HepG2 (cell line): Measurements from ENCODE around the gene MIER1. TPM values are rescaled to one million over a fixed set of nuclear protein-coding genes. Genes with fewer than 3 reads are reported as not detected.

ENCODE experiments used
- ATAC-seq: fragments of 200-7000 bp; cut with Tn5 transposase; 3 replicates; pipeline ENCODE4 v1.9.1; 2020; ENCODE audit warnings: mild to moderate bottlenecking, moderate library complexity
- BruUV-seq: library from RNA; stranded (reverse); fragments of 400-500 nt; replicated peaks from 2 replicates; lab custom pipeline; 2021; lab: Mats Ljungman, UMichigan
- CTCF ChIA-PET: fragments of 300-600 bp; formaldehyde crosslinking; extraction: SDS; loops from one replicate; lab custom pipeline; 2021; ENCODE audit warnings: low total read pairs, inconsistent platforms, low intra/inter-chr PET ratio; lab: Yijun Ruan, JAX
- POLR2A ChIA-PET: fragments of 350-600 bp; sonication (Branson Sonifier 250); formaldehyde crosslinking; loops from one replicate; lab custom pipeline; 2020; ENCODE audit warnings: antibody characterized with exemption, inconsistent platforms; lab: Yijun Ruan, JAX
- DNase-seq: peaks from one replicate; pipeline ENCODE4 v3.0.0-alpha.2; 2015; ENCODE audit warnings: low spot score
- FAIRE-seq: peaks from 3 replicates; lab custom pipeline; 2011; peaks lifted over from hg19 to GRCh38; lab: Jason Lieb, UNC
- H2AFZ ChIP-seq: one replicate; pipeline ENCODE4 v1.6.1; 2011; ENCODE audit warnings: low read length, inconsistent platforms
- H3K27ac ChIP-seq: fragments of 300-600 bp; 3 replicates; pipeline ENCODE4 v1.8.0; 2011; ENCODE audit warnings: mixed run types, mild to moderate bottlenecking, mixed read lengths, low read length, inconsistent platforms; ENCODE audit not compliant: insufficient read depth; ENCODE audit errors: extremely low read length
- H3K27me3 ChIP-seq, 2 experiments: fragments of 200-600 bp in 1 of 2; 2 replicates in 1 of 2; 3 replicates in 1 of 2; pipeline versions ENCODE4 v1.6.0 to v1.8.0; 2011; ENCODE audit warnings: low read length in 2 of 2, mild to moderate bottlenecking in 2 of 2, moderate library complexity in 2 of 2, inconsistent platforms in 1 of 2; ENCODE audit not compliant: insufficient read depth in 2 of 2, control insufficient read depth in 1 of 2
- H3K36me3 ChIP-seq, 2 experiments: fragments of 200-600 bp in 1 of 2; replicated peaks in 1 of 2; 2 replicates in 1 of 2; 3 replicates in 1 of 2; pipeline versions ENCODE4 v1.5.1 to v1.8.0; 2011; ENCODE audit warnings: low read length in 2 of 2, inconsistent platforms in 1 of 2; ENCODE audit not compliant: insufficient read depth in 2 of 2, control insufficient read depth in 1 of 2
- H3K4me1 ChIP-seq: 2 replicates; pipeline ENCODE4 v1.5.1; 2012; ENCODE audit warnings: low read length, inconsistent platforms; ENCODE audit not compliant: insufficient read depth
- H3K4me2 ChIP-seq: 2 replicates; pipeline ENCODE4 v1.6.0; 2011; ENCODE audit warnings: low read depth, low read length, inconsistent platforms
- H3K4me3 ChIP-seq, 3 experiments: fragments of 200-600 bp in 1 of 3; sonication (generic), shearing (Covaris generic) in 1 of 3; replicated peaks in 1 of 3; 2 replicates each; pipeline ENCODE4 v1.5.1; 2011 to 2016; ENCODE audit warnings: low read length in 3 of 3, inconsistent platforms in 2 of 3, low read depth in 2 of 3, mild to moderate bottlenecking in 2 of 3, control low read depth in 1 of 3, mixed read lengths in 1 of 3; ENCODE audit not compliant: insufficient read depth in 1 of 3
- H3K79me2 ChIP-seq: one replicate; pipeline ENCODE4 v1.6.1; 2011; ENCODE audit warnings: low read length, inconsistent platforms; ENCODE audit not compliant: insufficient read depth
- H3K9ac ChIP-seq: 2 replicates; pipeline ENCODE4 v1.6.0; 2011; ENCODE audit warnings: mild to moderate bottlenecking, low read depth, low read length, inconsistent platforms; ENCODE audit not compliant: insufficient read depth
- H3K9me3 ChIP-seq: 2 replicates; pipeline ENCODE4 v1.5.1; 2012; ENCODE audit warnings: mild to moderate bottlenecking, low read length
- H4K20me1 ChIP-seq: 2 replicates; pipeline ENCODE4 v1.6.0; 2011; ENCODE audit warnings: inconsistent platforms, mild to moderate bottlenecking, low read length, moderate library complexity; ENCODE audit not compliant: insufficient read depth
- CEBPB ChIP-seq: IDR thresholded peaks from 2 replicates; pipeline ENCODE4 v1.6.1; 2011; ENCODE audit warnings: low read depth, low read length, improper control_type of control experiment, borderline replicate concordance
- DR1 ChIP-seq: sonication (generic); formaldehyde crosslinking; IDR thresholded peaks from 2 replicates; pipeline ENCODE4 v1.8.0; 2021; ENCODE audit warnings: mild to moderate bottlenecking, missing genetic modification reagents, inconsistent platforms
- DZIP1 ChIP-seq: sonication (generic); formaldehyde crosslinking; IDR thresholded peaks from 2 replicates; pipeline ENCODE4 v1.5.0; 2020; ENCODE audit warnings: mild to moderate bottlenecking, missing genetic modification reagents
- ETS1 ChIP-seq: sonication (generic); formaldehyde crosslinking; IDR thresholded peaks from 2 replicates; pipeline ENCODE4 v1.4.0; 2020; ENCODE audit warnings: missing genetic modification reagents
- HIC2 ChIP-seq: sonication (generic); formaldehyde crosslinking; IDR thresholded peaks from 2 replicates; pipeline ENCODE4 v1.9.0; 2022; ENCODE audit warnings: low read depth, missing genetic modification reagents
- IRF9 ChIP-seq: sonication (generic); formaldehyde crosslinking; IDR thresholded peaks from 2 replicates; pipeline ENCODE4 v1.8.0; 2022; ENCODE audit warnings: missing genetic modification reagents, mild to moderate bottlenecking, borderline replicate concordance
- MED1 ChIP-seq: sonication (generic); formaldehyde crosslinking; IDR thresholded peaks from 2 replicates; pipeline ENCODE4 v1.4.0; 2020; ENCODE audit warnings: missing genetic modification reagents
- PRDM15 ChIP-seq: sonication (generic); formaldehyde crosslinking; IDR thresholded peaks from 2 replicates; pipeline ENCODE4 v1.4.0; 2020; ENCODE audit warnings: missing genetic modification reagents
- TBP ChIP-seq: sonication (generic); formaldehyde crosslinking; IDR thresholded peaks from 2 replicates; pipeline ENCODE4 v1.5.0; 2020; ENCODE audit warnings: missing genetic modification reagents
- TEAD2 ChIP-seq: sonication (generic); formaldehyde crosslinking; IDR thresholded peaks from 2 replicates; pipeline ENCODE4 v1.9.0; 2021; ENCODE audit warnings: missing genetic modification reagents
- TP53 ChIP-seq: sonication (generic); formaldehyde crosslinking; conservative IDR thresholded peaks from 2 replicates; pipeline ENCODE4 v1.4.0; 2020; ENCODE audit warnings: missing genetic modification reagents
- ZNF383 ChIP-seq: sonication (generic); formaldehyde crosslinking; IDR thresholded peaks from 2 replicates; pipeline ENCODE4 v1.4.0; 2020; ENCODE audit warnings: missing genetic modification reagents, mild to moderate bottlenecking, borderline replicate concordance
- ZNF558 ChIP-seq: sonication (generic); formaldehyde crosslinking; IDR thresholded peaks from 2 replicates; pipeline ENCODE4 v1.9.0; 2022; ENCODE audit warnings: mild to moderate bottlenecking, missing genetic modification reagents, borderline replicate concordance
- ZNF792 ChIP-seq: IDR thresholded peaks from 2 replicates; pipeline ENCODE4 v1.6.1; 2016
- ZSCAN31 ChIP-seq: sonication (generic); formaldehyde crosslinking; IDR thresholded peaks from 2 replicates; pipeline ENCODE4 v1.5.0; 2020; ENCODE audit warnings: low read depth, mild to moderate bottlenecking, missing genetic modification reagents
- in situ Hi-C: cut with HindIII; loops from 2 replicates; pipeline ENCODE4 v1.10.0; 2017; ENCODE audit warnings: low pct_unique_long_range_greater_than_20kb; ENCODE audit not compliant: extremely low pct_ligation_motif_present
- intact Hi-C: fragments of 100-400 bp; cut with micrococcal nuclease; formaldehyde crosslinking; loops from one replicate; pipeline ENCODE4 v1.10.0; 2022; ENCODE audit not compliant: unreplicated experiment
- polyA plus RNA-seq, 8 experiments: library from polyadenylated mRNA; depleted of rRNA in 3 of 8; stranded (reverse) in 7 of 8; unstranded in 1 of 8; fragments of >200 nt; fragmentation: Illumina TruSeq in 4 of 8; extraction: Trizol in 4 of 8; gene quantifications; 2 replicates each; pipeline versions ENCODE4 v1.2.1 to v1.2.3, GENCODE V29; 2011 to 2016; ENCODE audit warnings: low read depth in 4 of 8, missing spikeins in 1 of 8, mixed read lengths in 1 of 8; ENCODE audit not compliant: insufficient read depth in 1 of 8
- total RNA-seq, 5 experiments: library from RNA; depleted of rRNA; stranded (reverse); fragments of >200 nt; fragmentation: Illumina TruSeq; extraction: Trizol; gene quantifications; 2 replicates each; pipeline ENCODE4 v1.2.3, GENCODE V29; 2016; ENCODE audit warnings: low read depth in 1 of 5

MIER1 gene
- total and polyA plus RNA-seq, 2 of the 13 experiments (the other 11 are each of a cell fraction or from before 2014, with no cell fraction given), result 7.0 to 30.4 TPM

- FAIRE-seq, result no peak
- ATAC-seq, result no peak
- Histone ChIP-seq H3K36me3 (peaks cover 7 to 47% of the 10 kb centered on the region in 2 experiments), H4K20me1 (no peaks in the 10 kb centered on the region), H2AFZ (no peak overlapping the region), H3K27ac (no peak overlapping the region), H3K9ac (no peak overlapping the region), H3K4me3 (no peak overlapping the region), H3K27me3 (no peaks in the 10 kb centered on the region), H3K79me2 (no peaks in the 10 kb centered on the region), H3K4me2 (no peak overlapping the region), H3K4me1 (peaks cover 9% of the 10 kb centered on the region; the same call in 1 of the 2 replicates), H3K9me3 (no peaks in the 10 kb centered on the region)
- no TSS peak for BruUV-seq
- DNase-seq, result no peak
- POLR2A ChIA-PET, result no interaction called here
- intact Hi-C loops (loop anchor here (5.0 kb wide), 1 partner anchor 213 kb away; no protein-coding TSS in a partner anchor), in situ Hi-C loops (loop anchor here (5.0 kb wide), 1 partner anchor 148 kb away; no protein-coding TSS in a partner anchor)
- CTCF ChIA-PET, result no interaction called here
- TF ChIP-seq IRF9, result no peak
- no peak for TF ChIP-seq ZNF383 (CRISPR knock-in tag)
- TF ChIP-seq TBP, result no peak
- TF ChIP-seq ZSCAN31 (CRISPR knock-in tag), result no peak
- TF ChIP-seq TP53, result no peak
- no peak for TF ChIP-seq HIC2 (CRISPR knock-in tag)
- TF ChIP-seq ZNF792 (CRISPR knock-in tag), result no peak
- TF ChIP-seq ZNF558 (CRISPR knock-in tag), result no peak
- no peak for TF ChIP-seq DZIP1 (CRISPR knock-in tag)
- no peak for TF ChIP-seq MED1 (CRISPR knock-in tag)
- TF ChIP-seq CEBPB, result no peak
- no peak for TF ChIP-seq PRDM15 (CRISPR knock-in tag)
- TF ChIP-seq DR1, result no peak
- TF ChIP-seq TEAD2 (CRISPR knock-in tag), result no peak
- no peak for TF ChIP-seq ETS1
These were observed 74.2 kb downstream of the MIER1 start for GRCh38 chr1:66998972-66999371.
